Mesendoderm (in vitro differentiated cells): ENCODE measurements around the gene ABR.
"Not testable (repeated sequence)": the region's sequence is repeated elsewhere in the genome, so short reads cannot be mapped to it uniquely, and the experiment has no call there.

Experiments
- DNase-seq: peaks from one replicate; pipeline ENCODE4 v3.0.0; 2013
- H2AK5ac ChIP-seq: 2 replicates; pipeline ENCODE4 v1.6.1; 2013; ENCODE audit warnings: low read length, inconsistent platforms
- H2BK120ac ChIP-seq: 2 replicates; pipeline ENCODE4 v1.6.1; 2013; ENCODE audit warnings: low read depth, mild to moderate bottlenecking, low read length, moderate library complexity, mixed read lengths
- H2BK15ac ChIP-seq: replicated peaks from 2 replicates; pipeline ENCODE4 v1.6.1; 2013; ENCODE audit warnings: low read depth, mild to moderate bottlenecking, moderate library complexity
- H2BK5ac ChIP-seq: 2 replicates; pipeline ENCODE4 v1.6.1; 2013; ENCODE audit warnings: low read length, inconsistent platforms
- H3K18ac ChIP-seq: 2 replicates; pipeline ENCODE4 v1.6.1; 2013; ENCODE audit warnings: mild to moderate bottlenecking, low read length, mixed read lengths
- H3K23ac ChIP-seq: one replicate; pipeline ENCODE4 v1.6.1; 2013; ENCODE audit warnings: low read length
- H3K27ac ChIP-seq: 2 replicates; pipeline ENCODE4 v1.5.1; 2013; ENCODE audit warnings: low read depth, mild to moderate bottlenecking, inconsistent platforms, low read length, moderate library complexity
- H3K27me3 ChIP-seq: 2 replicates; pipeline ENCODE4 v1.6.1; 2013; ENCODE audit warnings: low read length, control low read depth, mild to moderate bottlenecking, inconsistent platforms; ENCODE audit not compliant: insufficient read depth, poor library complexity
- H3K36me3 ChIP-seq: 2 replicates; pipeline ENCODE4 v1.6.1; 2013; ENCODE audit warnings: low read length, inconsistent platforms; ENCODE audit not compliant: control insufficient read depth, insufficient read depth
- H3K4ac ChIP-seq: one replicate; pipeline ENCODE4 v1.6.1; 2013; ENCODE audit warnings: low read depth, mild to moderate bottlenecking, low read length, moderate library complexity
- H3K4me1 ChIP-seq: 2 replicates; pipeline ENCODE4 v1.6.1; 2013; ENCODE audit warnings: low read depth, low read length, inconsistent platforms; ENCODE audit not compliant: control insufficient read depth
- H3K4me2 ChIP-seq: 2 replicates; pipeline ENCODE4 v1.6.1; 2013; ENCODE audit warnings: low read length
- H3K4me3 ChIP-seq: 2 replicates; pipeline ENCODE4 v1.5.1; 2013; ENCODE audit warnings: mild to moderate bottlenecking, low read length
- H3K56ac ChIP-seq: one replicate; pipeline ENCODE4 v1.6.1; 2013; ENCODE audit warnings: low read length
- H3K79me1 ChIP-seq: 2 replicates; pipeline ENCODE4 v1.6.1; 2013; ENCODE audit warnings: low read length, inconsistent platforms
- H3K79me2 ChIP-seq: 2 replicates; pipeline ENCODE4 v1.6.1; 2013; ENCODE audit warnings: mild to moderate bottlenecking, low read length; ENCODE audit not compliant: control insufficient read depth, insufficient read depth
- H3K9ac ChIP-seq: 2 replicates; pipeline ENCODE4 v1.6.1; 2013; ENCODE audit warnings: low read length, inconsistent platforms
- H4K5ac ChIP-seq: one replicate; pipeline ENCODE4 v1.6.1; 2013; ENCODE audit warnings: low read length
- H4K8ac ChIP-seq: one replicate; pipeline ENCODE4 v1.6.1; 2013; ENCODE audit warnings: low read depth, mild to moderate bottlenecking, control low read depth, low read length, moderate library complexity
- WGBS: extraction: QIAGEN DNeasy Blood & Tissue Kit; methylation state at CpG from one replicate; pipeline ENCODE4 v1.1.7; 2013; ENCODE audit warnings: low lambda C conversion rate, missing lambda C conversion rate; ENCODE audit not compliant: insufficient coverage; ENCODE audit errors: extremely low coverage; 5-methylcytosine and 5-hydroxymethylcytosine counted together

The ABR gene

GRCh38 chr17:1069847-1070246 lies 109.9 kb downstream of the ABR start:
- Histone ChIP-seq H3K9ac (no peak overlapping the region), H3K27me3 (no peaks in the 10 kb centered on the region), H3K23ac (no peak overlapping the region), H3K18ac (no peak overlapping the region), H4K5ac (no peak overlapping the region), H3K79me1 (no peaks in the 10 kb centered on the region), H2AK5ac (no peak overlapping the region), H3K4ac (no peak overlapping the region), H3K27ac (no peak overlapping the region), H3K4me3 (no peak overlapping the region), H3K36me3 (no peaks in the 10 kb centered on the region), H4K8ac (no peak overlapping the region), H3K4me2 (no peak overlapping the region), H3K56ac (no peak overlapping the region), H3K79me2 (no peaks in the 10 kb centered on the region), H3K4me1 (no peaks in the 10 kb centered on the region), H2BK120ac (no peak overlapping the region), H2BK5ac (no peak overlapping the region), H2BK15ac (no peak overlapping the region)
- WGBS = no CpG with 5 or more reads among the region's 21 CpGs
- no peak for DNase-seq

- Histone ChIP-seq H3K36me3 (no peaks in the 10 kb centered on the region), H3K27ac (no peak overlapping the region), H3K23ac (no peak overlapping the region), H3K9ac (no peak overlapping the region), H2BK15ac (no peak overlapping the region), H3K79me1 (no peaks in the 10 kb centered on the region), H4K5ac (no peak overlapping the region), H3K56ac (no peak overlapping the region), H3K4me3 (no peak overlapping the region), H2BK5ac (no peak overlapping the region), H3K18ac (no peak overlapping the region), H3K4me2 (no peak overlapping the region), H4K8ac (no peak overlapping the region), H3K4ac (no peak overlapping the region), H2BK120ac (no peak overlapping the region), H3K27me3 (no peaks in the 10 kb centered on the region), H3K79me2 (no peaks in the 10 kb centered on the region), H2AK5ac (no peak overlapping the region), H3K4me1 (no peaks in the 10 kb centered on the region)
- WGBS = no CpG with 5 or more reads among the region's 7 CpGs
- DNase-seq = no peak
These were observed 111.4 kb downstream of the ABR start for GRCh38 chr17:1068356-1068755.

- WGBS = no CpG with 5 or more reads among the region's 10 CpGs
- DNase-seq = peak; percentile 53
- no peak overlapping the region for H3K4me3 ChIP-seq
These were observed 112.4 kb downstream of the ABR start for GRCh38 chr17:1067282-1067956.

GRCh38 chr17:1065416-1065815 lies 114.4 kb downstream of the ABR start:
- H4K8ac ChIP-seq, H2BK15ac ChIP-seq, H3K4me2 ChIP-seq, H3K36me3 ChIP-seq, H3K9ac ChIP-seq, H4K5ac ChIP-seq, H2BK5ac ChIP-seq, H3K56ac ChIP-seq, H2AK5ac ChIP-seq, H3K4me1 ChIP-seq, H3K27ac ChIP-seq, H3K4me3 ChIP-seq, H3K23ac ChIP-seq, H3K79me2 ChIP-seq, DNase-seq, H2BK120ac ChIP-seq, H3K18ac ChIP-seq, H3K4ac ChIP-seq, H3K27me3 ChIP-seq, H3K79me1 ChIP-seq: not testable (repeated sequence)
- no CpG with 5 or more reads among the region's 4 CpGs for WGBS

More at GRCh38 chr17:1067282-1067956, 112.4 kb downstream of the ABR start:
- Histone ChIP-seq H4K5ac (no peak overlapping the region), H3K18ac (no peak overlapping the region), H3K79me1 (no peaks in the 10 kb centered on the region), H3K23ac (no peak overlapping the region), H3K36me3 (no peaks in the 10 kb centered on the region), H2BK5ac (no peak overlapping the region), H3K56ac (no peak overlapping the region), H3K27ac (no peak overlapping the region), H2AK5ac (no peak overlapping the region), H3K4ac (no peak overlapping the region), H4K8ac (no peak overlapping the region), H2BK15ac (no peak overlapping the region), H3K79me2 (no peaks in the 10 kb centered on the region), H3K4me2 (no peak overlapping the region), H3K4me1 (no peaks in the 10 kb centered on the region), H3K9ac (no peak overlapping the region), H3K27me3 (no peaks in the 10 kb centered on the region), H2BK120ac (no peak overlapping the region)

- no CpG with 5 or more reads among the region's 11 CpGs for WGBS
- H3K36me3 ChIP-seq = no peaks in the 10 kb centered on the region
These were observed 118.8 kb downstream of the ABR start for GRCh38 chr17:1060991-1061390.

More at GRCh38 chr17:1060991-1061390, 118.8 kb downstream of the ABR start:
- H3K4me1 ChIP-seq = no peaks in the 10 kb centered on the region
- H3K4me3 ChIP-seq = no peak overlapping the region
- no peak overlapping the region for H2BK120ac ChIP-seq
- H2BK5ac ChIP-seq = no peak overlapping the region
- no peak overlapping the region for H3K4ac ChIP-seq
- H3K56ac ChIP-seq = no peak overlapping the region
- H3K4me2 ChIP-seq = no peak overlapping the region
- H2BK15ac ChIP-seq = no peak overlapping the region
- no peak overlapping the region for H4K8ac ChIP-seq
- no peaks in the 10 kb centered on the region for H3K79me2 ChIP-seq
- no peaks in the 10 kb centered on the region for H3K79me1 ChIP-seq
- H4K5ac ChIP-seq = no peak overlapping the region
- no peak overlapping the region for H3K18ac ChIP-seq
- no peak overlapping the region for H2AK5ac ChIP-seq
- no peak overlapping the region for H3K27ac ChIP-seq
- no peaks in the 10 kb centered on the region for H3K27me3 ChIP-seq
- no peak for DNase-seq
- H3K9ac ChIP-seq = no peak overlapping the region
- no peak overlapping the region for H3K23ac ChIP-seq
